GM18526 (cell line): Measurements from ENCODE around the gene FADS1.
A peak's percentile ranks its signal among the peaks of the same experiment; 100 is the strongest.

Experiments used
- POLR2A ChIP-seq: IDR thresholded peaks from 3 replicates; pipeline ENCODE4 v1.6.1; 2011; ENCODE audit not compliant: insufficient read length; ENCODE audit errors: extremely low read depth

Gene FADS1

GRCh38 chr11:61795876-61796526 is 20.8 kb downstream of the FADS1 start:
- no peak for TF ChIP-seq POLR2A

- no peak for TF ChIP-seq POLR2A
These were observed 21.3 kb downstream of the FADS1 start for GRCh38 chr11:61795459-61795858.

- TF ChIP-seq POLR2A: no peak
These were observed 22.2 kb downstream of the FADS1 start for GRCh38 chr11:61794579-61794978.

GRCh38 chr11:61793829-61794204 is 23.0 kb downstream of the FADS1 start:
- TF ChIP-seq POLR2A: no peak

GRCh38 chr11:61793083-61793828 is 23.5 kb downstream of the FADS1 start:
- TF ChIP-seq POLR2A: no peak

GRCh38 chr11:61792310-61793082 is 24.3 kb downstream of the FADS1 start, which contains the start of the genes FEN1 and TMEM258:
FEN1 (plus strand) TSS chr11:61792911; CDS start chr11:61795362, 2,451 bp downstream.
TMEM258 (minus strand) TSS chr11:61792599; CDS start chr11:61792558, 41 bp downstream.
- peak; percentile 86 for TF ChIP-seq POLR2A

GRCh38 chr11:61791737-61792309 is 25.0 kb downstream of the FADS1 start:
- no peak for TF ChIP-seq POLR2A

- no peak for TF ChIP-seq POLR2A
These were observed 28.8 kb downstream of the FADS1 start for GRCh38 chr11:61787928-61788491.

- no peak for TF ChIP-seq POLR2A
These were observed 30.9 kb downstream of the FADS1 start for GRCh38 chr11:61785837-61786402.

GRCh38 chr11:61784506-61784805 is 32.3 kb downstream of the FADS1 start:
- no peak for TF ChIP-seq POLR2A

- TF ChIP-seq POLR2A: no peak
These were observed 32.9 kb downstream of the FADS1 start for GRCh38 chr11:61783717-61784505.

- no peak for TF ChIP-seq POLR2A
These were observed 34.0 kb downstream of the FADS1 start for GRCh38 chr11:61782841-61783240.

- TF ChIP-seq POLR2A: no peak
These were observed 34.5 kb downstream of the FADS1 start for GRCh38 chr11:61782299-61782698.

- no peak for TF ChIP-seq POLR2A
These were observed 35.2 kb downstream of the FADS1 start for GRCh38 chr11:61781585-61781984.
